Measurements from ENCODE around the gene SLC2A14.

DNA sequence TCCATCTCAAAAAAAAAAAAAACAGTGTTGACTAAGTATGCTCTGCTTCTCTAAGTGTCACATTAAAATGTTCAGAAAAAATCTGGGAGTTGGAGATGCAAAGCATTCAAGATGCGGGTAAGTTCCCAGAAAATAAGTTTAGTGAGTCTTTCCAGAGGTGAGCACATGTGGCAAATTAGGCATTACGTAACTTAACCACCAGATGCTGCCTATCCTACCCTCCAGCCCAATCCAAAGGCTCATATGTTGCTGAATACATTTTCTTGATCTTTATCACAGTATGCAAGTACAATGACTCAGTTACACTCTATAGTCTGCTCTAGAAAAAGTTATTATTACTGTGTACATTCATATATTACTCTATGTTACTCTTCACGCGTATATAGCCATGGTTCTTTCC is 3.6 kb downstream of the SLC2A14 start:
- TF ChIP-seq, protein P1, sequence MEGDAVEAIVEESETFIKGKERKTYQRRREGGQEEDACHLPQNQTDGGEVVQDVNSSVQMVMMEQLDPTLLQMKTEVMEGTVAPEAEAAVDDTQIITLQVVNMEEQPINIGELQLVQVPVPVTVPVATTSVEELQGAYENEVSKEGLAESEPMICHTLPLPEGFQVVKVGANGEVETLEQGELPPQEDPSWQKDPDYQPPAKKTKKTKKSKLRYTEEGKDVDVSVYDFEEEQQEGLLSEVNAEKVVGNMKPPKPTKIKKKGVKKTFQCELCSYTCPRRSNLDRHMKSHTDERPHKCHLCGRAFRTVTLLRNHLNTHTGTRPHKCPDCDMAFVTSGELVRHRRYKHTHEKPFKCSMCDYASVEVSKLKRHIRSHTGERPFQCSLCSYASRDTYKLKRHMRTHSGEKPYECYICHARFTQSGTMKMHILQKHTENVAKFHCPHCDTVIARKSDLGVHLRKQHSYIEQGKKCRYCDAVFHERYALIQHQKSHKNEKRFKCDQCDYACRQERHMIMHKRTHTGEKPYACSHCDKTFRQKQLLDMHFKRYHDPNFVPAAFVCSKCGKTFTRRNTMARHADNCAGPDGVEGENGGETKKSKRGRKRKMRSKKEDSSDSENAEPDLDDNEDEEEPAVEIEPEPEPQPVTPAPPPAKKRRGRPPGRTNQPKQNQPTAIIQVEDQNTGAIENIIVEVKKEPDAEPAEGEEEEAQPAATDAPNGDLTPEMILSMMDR (IDR thresholded peaks at IDR 0.05; ENCODE audit: low read depth, low read length, poor library complexity, severe bottlenecking), result no peak
- no peak for TF ChIP-seq EZH2phosphoT487 (IDR thresholded peaks at IDR 0.05; ENCODE audit: borderline replicate concordance, low read length)

All from DOHH2 (cell line).